Vagina (tissue), 2 donors: ENCODE data around the gene EYS. TPM values are rescaled to one million over a fixed set of nuclear protein-coding genes. Genes with fewer than 3 reads are reported as not detected.

ENCODE experiments used
- DNase-seq, 2 donors: peaks; one replicate each; pipeline ENCODE4 v3.0.0-alpha.2; 2017; ENCODE audit errors: extremely low spot score in 2 of 2
- H3K27ac ChIP-seq: fragments of 200-600 bp; sonication (generic); one replicate; pipeline ENCODE4 v1.5.1; 2019
- H3K27me3 ChIP-seq: fragments of 200-600 bp; sonication (generic); one replicate; pipeline ENCODE4 v1.5.1; 2019
- H3K36me3 ChIP-seq, 2 donors: fragments of 200-600 bp; sonication (generic); one replicate each; pipeline ENCODE4 v1.5.1; 2017 to 2019
- H3K4me1 ChIP-seq: fragments of 200-600 bp; sonication (generic); one replicate; pipeline ENCODE4 v1.5.1; 2019
- H3K4me3 ChIP-seq, 2 donors: fragments of 200-600 bp; sonication (generic); 1 replicate in 1 of 2; 2 replicates in 1 of 2; pipeline ENCODE4 v1.5.1; 2016 to 2019
- H3K9me3 ChIP-seq: fragments of 200-600 bp; sonication (generic); one replicate; pipeline ENCODE4 v1.5.1; 2019
- CTCF ChIP-seq, 3 experiments: fragments of 450-650 bp in 2 of 3; fragments of 200-600 bp in 1 of 3; sonication (generic) in 1 of 3; IDR thresholded peaks; one replicate each; pipeline ENCODE4 v1.5.1; 2017 to 2019; ENCODE audit warnings: antibody characterized with exemption in 3 of 3, mild to moderate bottlenecking in 2 of 3, moderate library complexity in 2 of 3
- POLR2A ChIP-seq, 2 donors: fragments of 450-650 bp; IDR thresholded peaks; one replicate each; pipeline ENCODE4 v1.6.1; 2017; ENCODE audit warnings: antibody characterized with exemption in 2 of 2, mild to moderate bottlenecking in 2 of 2, moderate library complexity in 2 of 2
- POLR2AphosphoS5 ChIP-seq, 2 donors: sonication (generic); formaldehyde crosslinking; IDR thresholded peaks; one replicate each; pipeline ENCODE4 v1.9.0; 2017; ENCODE audit warnings: antibody characterized with exemption in 2 of 2, mild to moderate bottlenecking in 2 of 2, low read depth in 1 of 2; ENCODE audit not compliant: insufficient read depth in 1 of 2
- intact Hi-C: fragments of 100-400 bp; cut with DNase I; formaldehyde crosslinking; loops from one replicate; pipeline ENCODE4 v1.15.1; 2023
- total RNA-seq: library from RNA; depleted of rRNA; stranded (reverse); fragments of >200 nt; gene quantifications from one replicate; pipeline ENCODE4 v1.2.3, GENCODE V29; 2016

Gene EYS
- total RNA-seq, 1 donor from 2014 or later = not detected

- H3K4me1 ChIP-seq = no peaks in the 10 kb centered on the region
- intact Hi-C loops = no loop called here
- H3K27me3 ChIP-seq = no peaks in the 10 kb centered on the region
- no peaks in the 10 kb centered on the region for H3K9me3 ChIP-seq
- TF ChIP-seq CTCF (IDR thresholded peaks at IDR 0.05) (no peak), POLR2AphosphoS5 (IDR thresholded peaks at IDR 0.05; ENCODE audit: insufficient read depth in 1 of 2, low read depth in 1 of 2) (no peak), POLR2A (IDR thresholded peaks at IDR 0.05) (no peak)
- no peak overlapping the region for H3K4me3 ChIP-seq
- no peaks in the 10 kb centered on the region for H3K36me3 ChIP-seq
- no peak overlapping the region for H3K27ac ChIP-seq
- DNase-seq = no peak
Observed at GRCh38 chr6:63862486-63863198, 1844.4 kb downstream of the EYS start.

GRCh38 chr6:63859528-63859927, 1847.5 kb downstream of the EYS start:
- intact Hi-C loops = no loop called here
- H3K36me3 ChIP-seq = no peaks in the 10 kb centered on the region
- H3K27me3 ChIP-seq = no peaks in the 10 kb centered on the region
- H3K9me3 ChIP-seq = no peaks in the 10 kb centered on the region
- TF ChIP-seq POLR2AphosphoS5 (IDR thresholded peaks at IDR 0.05; ENCODE audit: insufficient read depth in 1 of 2, low read depth in 1 of 2) = no peak
- no peak for TF ChIP-seq POLR2A (IDR thresholded peaks at IDR 0.05)
- TF ChIP-seq CTCF (IDR thresholded peaks at IDR 0.05) = no peak
- no peak for DNase-seq
- no peak overlapping the region for H3K27ac ChIP-seq
- no peak overlapping the region for H3K4me3 ChIP-seq
- H3K4me1 ChIP-seq = no peaks in the 10 kb centered on the region

- Histone ChIP-seq H3K4me3 (no peak overlapping the region), H3K4me1 (no peaks in the 10 kb centered on the region), H3K27me3 (no peaks in the 10 kb centered on the region), H3K27ac (no peak overlapping the region), H3K36me3 (no peaks in the 10 kb centered on the region), H3K9me3 (no peaks in the 10 kb centered on the region)
- DNase-seq = no peak
- intact Hi-C loops = no loop called here
- TF ChIP-seq POLR2A (IDR thresholded peaks at IDR 0.05) (no peak), CTCF (IDR thresholded peaks at IDR 0.05) (no peak), POLR2AphosphoS5 (IDR thresholded peaks at IDR 0.05; ENCODE audit: insufficient read depth in 1 of 2, low read depth in 1 of 2) (no peak)
Observed at GRCh38 chr6:63858691-63859090, 1848.3 kb downstream of the EYS start.

- H3K27ac ChIP-seq = no peak overlapping the region
- H3K4me3 ChIP-seq = no peak overlapping the region
- no peaks in the 10 kb centered on the region for H3K4me1 ChIP-seq
- no peaks in the 10 kb centered on the region for H3K9me3 ChIP-seq
- intact Hi-C loops = no loop called here
- H3K36me3 ChIP-seq = no peaks in the 10 kb centered on the region
- TF ChIP-seq CTCF (IDR thresholded peaks at IDR 0.05) = no peak
- no peak for TF ChIP-seq POLR2AphosphoS5 (IDR thresholded peaks at IDR 0.05; ENCODE audit: insufficient read depth in 1 of 2, low read depth in 1 of 2)
- TF ChIP-seq POLR2A (IDR thresholded peaks at IDR 0.05) = no peak
- no peak for DNase-seq
- H3K27me3 ChIP-seq = no peaks in the 10 kb centered on the region
Observed at GRCh38 chr6:63856271-63856670, 1850.8 kb downstream of the EYS start.

- Histone ChIP-seq H3K4me1 (no peaks in the 10 kb centered on the region), H3K27ac (no peak overlapping the region), H3K4me3 (no peak overlapping the region), H3K9me3 (no peaks in the 10 kb centered on the region), H3K27me3 (no peaks in the 10 kb centered on the region), H3K36me3 (no peaks in the 10 kb centered on the region)
- intact Hi-C loops = no loop called here
- no peak for TF ChIP-seq POLR2A (IDR thresholded peaks at IDR 0.05)
- TF ChIP-seq POLR2AphosphoS5 (IDR thresholded peaks at IDR 0.05; ENCODE audit: insufficient read depth in 1 of 2, low read depth in 1 of 2) = no peak
- TF ChIP-seq CTCF (IDR thresholded peaks at IDR 0.05) = no peak
- no peak for DNase-seq
Observed at GRCh38 chr6:63844287-63844686, 1862.7 kb downstream of the EYS start.
